ENCODE results near the gene OR52I2.

OR52I2 gene

DNA sequence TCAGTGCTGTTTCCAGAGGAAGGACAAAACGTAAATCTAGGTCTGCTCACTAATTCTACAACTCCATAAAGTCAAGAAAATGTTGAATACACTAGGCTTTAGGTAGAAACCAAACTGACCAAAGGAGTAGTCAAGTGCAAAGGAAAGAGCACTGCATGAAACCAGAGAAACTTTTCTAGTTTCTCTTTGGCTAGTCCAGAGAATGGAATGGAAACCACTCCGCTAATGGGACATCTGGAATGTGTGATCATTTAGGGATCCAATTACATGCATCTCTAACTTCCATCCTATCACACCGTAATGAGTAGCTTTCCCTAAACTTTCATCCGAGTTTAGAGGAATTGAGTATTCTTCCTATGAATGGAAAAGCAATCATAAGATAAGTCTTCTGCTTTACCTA lies 34.1 kb upstream of the OR52I2 start:
- DNase-seq, result no peak
- Histone ChIP-seq H3K36me3 (replicated peaks) (no peaks in the 10 kb centered on the region), H3K4me3 (ENCODE audit: low read depth, low read length) (no peak overlapping the region), H3K27me3 (replicated peaks) (no peaks in the 10 kb centered on the region), H3K27ac (no peak overlapping the region)
- TF ChIP-seq, protein P1, sequence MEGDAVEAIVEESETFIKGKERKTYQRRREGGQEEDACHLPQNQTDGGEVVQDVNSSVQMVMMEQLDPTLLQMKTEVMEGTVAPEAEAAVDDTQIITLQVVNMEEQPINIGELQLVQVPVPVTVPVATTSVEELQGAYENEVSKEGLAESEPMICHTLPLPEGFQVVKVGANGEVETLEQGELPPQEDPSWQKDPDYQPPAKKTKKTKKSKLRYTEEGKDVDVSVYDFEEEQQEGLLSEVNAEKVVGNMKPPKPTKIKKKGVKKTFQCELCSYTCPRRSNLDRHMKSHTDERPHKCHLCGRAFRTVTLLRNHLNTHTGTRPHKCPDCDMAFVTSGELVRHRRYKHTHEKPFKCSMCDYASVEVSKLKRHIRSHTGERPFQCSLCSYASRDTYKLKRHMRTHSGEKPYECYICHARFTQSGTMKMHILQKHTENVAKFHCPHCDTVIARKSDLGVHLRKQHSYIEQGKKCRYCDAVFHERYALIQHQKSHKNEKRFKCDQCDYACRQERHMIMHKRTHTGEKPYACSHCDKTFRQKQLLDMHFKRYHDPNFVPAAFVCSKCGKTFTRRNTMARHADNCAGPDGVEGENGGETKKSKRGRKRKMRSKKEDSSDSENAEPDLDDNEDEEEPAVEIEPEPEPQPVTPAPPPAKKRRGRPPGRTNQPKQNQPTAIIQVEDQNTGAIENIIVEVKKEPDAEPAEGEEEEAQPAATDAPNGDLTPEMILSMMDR (IDR thresholded peaks at IDR 0.05; ENCODE audit: low read depth, low read length, missing control alignments), result no peak
- in situ Hi-C loops (cut with HindIII; ENCODE audit: low pct_ligation_motif_present, low sequenced_read_pairs), result no loop called here

DNA sequence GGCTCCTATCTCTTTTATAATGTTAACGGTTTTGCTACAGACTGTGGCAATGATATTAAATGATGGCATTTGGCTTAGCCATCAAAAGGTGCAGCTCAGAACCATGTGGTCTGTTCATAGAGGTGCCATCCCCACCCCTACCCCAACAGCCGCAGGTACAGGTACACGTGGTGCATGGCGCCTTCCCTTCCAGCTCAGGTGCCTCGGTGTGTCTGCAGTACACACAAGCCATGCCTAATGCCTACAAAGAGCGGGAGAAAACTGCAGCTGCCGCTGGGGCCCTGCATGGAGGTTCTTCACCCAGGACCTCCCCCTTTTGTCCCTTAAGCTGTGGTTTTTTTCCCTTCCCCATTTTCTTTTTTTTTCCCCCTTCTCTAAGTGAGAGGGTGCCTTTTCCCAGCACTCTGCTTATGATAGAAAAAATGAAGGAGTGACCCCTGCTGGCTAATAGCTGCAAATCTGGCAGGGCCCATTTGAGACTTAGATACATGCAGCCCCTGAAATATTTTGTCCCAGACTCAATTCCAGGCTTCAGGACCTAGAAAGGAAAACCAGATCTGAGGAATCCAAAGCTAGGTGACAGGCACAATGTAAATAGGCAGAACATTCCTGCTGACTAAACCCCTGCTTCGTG lies 30.1 kb upstream of the OR52I2 start:
- DNase-seq, result peak; percentile 4
- H3K27ac ChIP-seq, result no peak overlapping the region
- in situ Hi-C loops (cut with HindIII; ENCODE audit: low pct_ligation_motif_present, low sequenced_read_pairs), result no loop called here
- H3K36me3 ChIP-seq (replicated peaks), result no peaks in the 10 kb centered on the region
- no peak overlapping the region for H3K4me3 ChIP-seq (ENCODE audit: low read depth, low read length)
- H3K27me3 ChIP-seq (replicated peaks), result no peaks in the 10 kb centered on the region
- TF ChIP-seq, protein P1 (IDR thresholded peaks at IDR 0.05; ENCODE audit: low read depth, low read length, missing control alignments), result peak; percentile 28

DNA sequence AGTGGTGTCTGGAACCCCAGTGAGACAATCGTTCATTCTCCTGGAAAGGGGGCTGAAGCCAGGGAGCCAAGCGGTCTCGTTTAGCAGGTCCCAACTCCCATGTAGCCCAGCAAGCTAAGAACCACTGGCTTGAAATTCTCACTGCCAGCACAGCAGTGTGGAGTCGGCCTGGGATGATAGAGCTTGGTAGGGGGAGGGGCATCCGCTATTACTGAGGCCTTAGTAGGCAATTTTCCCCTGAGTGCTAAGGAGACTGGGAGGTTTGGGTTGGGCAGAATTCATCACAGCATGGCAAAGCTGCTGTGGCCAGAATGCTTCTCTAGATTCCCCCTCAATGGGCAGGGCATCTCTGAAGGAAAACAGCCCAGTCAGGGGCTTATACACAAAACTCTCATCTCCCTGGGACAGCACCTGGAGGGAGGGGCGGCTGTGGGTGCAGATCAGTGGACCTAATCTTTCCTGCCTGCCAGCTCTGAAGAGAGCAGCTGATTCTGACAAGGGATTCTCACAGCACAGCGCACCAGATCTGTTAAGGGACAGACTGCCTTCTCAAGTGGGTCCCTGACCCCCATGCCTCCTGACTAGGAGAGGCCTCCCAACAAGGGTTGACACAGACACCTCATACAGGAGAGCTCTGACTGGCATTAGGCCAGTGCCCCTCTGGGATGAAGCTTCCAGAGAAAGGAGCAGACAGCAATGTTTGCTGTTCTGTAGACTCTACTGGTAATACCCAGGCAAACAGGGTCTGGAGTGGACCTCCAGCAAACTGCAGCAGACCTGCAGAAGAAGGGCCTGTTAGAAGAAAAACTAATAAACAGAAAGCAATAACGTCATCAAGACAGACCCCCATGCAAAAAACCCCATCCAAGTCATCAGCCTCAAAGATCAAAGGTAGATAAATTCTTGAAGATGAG lies 21.8 kb upstream of the OR52I2 start:
- TF ChIP-seq, protein P1 (IDR thresholded peaks at IDR 0.05; ENCODE audit: low read depth, low read length, missing control alignments), result no peak
- Histone ChIP-seq H3K36me3 (replicated peaks) (no peaks in the 10 kb centered on the region), H3K27me3 (replicated peaks) (no peaks in the 10 kb centered on the region), H3K4me3 (ENCODE audit: low read depth, low read length) (no peak overlapping the region), H3K27ac (no peak overlapping the region)
- no peak for DNase-seq
- in situ Hi-C loops (cut with HindIII; ENCODE audit: low pct_ligation_motif_present, low sequenced_read_pairs), result no loop called here

DNA sequence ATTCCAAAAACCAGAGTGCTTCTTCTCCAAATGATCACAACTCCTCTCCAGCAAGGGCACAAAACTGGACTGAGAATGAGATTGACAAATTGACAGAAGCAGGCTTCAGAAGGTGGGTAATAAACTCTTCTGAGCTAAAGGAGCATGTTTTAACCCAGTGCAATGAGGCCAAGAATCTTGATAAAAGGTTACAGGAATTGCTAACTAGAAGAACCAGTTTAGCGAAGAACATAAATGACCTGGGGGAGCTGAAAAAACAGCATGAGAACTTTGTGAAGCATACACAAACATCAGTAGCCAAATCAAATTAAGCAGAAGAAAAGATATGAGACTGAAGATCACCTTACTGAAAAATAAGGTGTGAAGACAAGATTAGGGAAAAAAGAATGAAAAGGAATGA lies 21.1 kb upstream of the OR52I2 start:
- TF ChIP-seq, protein P1 (IDR thresholded peaks at IDR 0.05; ENCODE audit: low read depth, low read length, missing control alignments), result no peak
- Histone ChIP-seq H3K4me3 (ENCODE audit: low read depth, low read length) (no peak overlapping the region), H3K27ac (no peak overlapping the region), H3K36me3 (replicated peaks) (no peaks in the 10 kb centered on the region), H3K27me3 (replicated peaks) (no peaks in the 10 kb centered on the region)
- in situ Hi-C loops (cut with HindIII; ENCODE audit: low pct_ligation_motif_present, low sequenced_read_pairs), result no loop called here
- DNase-seq, result no peak

DNA sequence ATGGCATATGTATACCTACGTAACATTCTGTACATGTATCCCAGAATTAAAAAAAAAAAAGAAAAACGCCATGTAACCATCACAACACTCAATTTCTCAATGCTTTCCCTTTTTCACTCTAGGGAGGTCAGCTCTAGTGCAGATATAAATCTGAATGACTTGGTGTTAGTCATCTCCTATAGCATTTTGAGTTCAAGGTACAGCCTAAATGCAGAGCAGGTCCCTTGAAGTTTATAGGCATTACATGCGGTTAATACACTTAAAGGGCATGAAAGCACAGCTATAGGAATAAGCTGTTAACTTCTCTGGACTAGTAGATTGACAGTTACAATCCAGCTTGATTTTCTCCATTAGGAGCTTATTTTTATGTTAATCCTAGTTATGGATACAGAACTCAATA lies 16.2 kb upstream of the OR52I2 start:
- Histone ChIP-seq H3K36me3 (replicated peaks) (no peaks in the 10 kb centered on the region), H3K27me3 (replicated peaks) (no peaks in the 10 kb centered on the region), H3K4me3 (ENCODE audit: low read depth, low read length) (no peak overlapping the region), H3K27ac (no peak overlapping the region)
- TF ChIP-seq, protein P1 (IDR thresholded peaks at IDR 0.05; ENCODE audit: low read depth, low read length, missing control alignments), result no peak
- in situ Hi-C loops (cut with HindIII; ENCODE audit: low pct_ligation_motif_present, low sequenced_read_pairs), result no loop called here
- no peak for DNase-seq

Measured in brain microvascular endothelial cell (primary cell).